ENCODE results near the gene APP.

The APP gene

DNA sequence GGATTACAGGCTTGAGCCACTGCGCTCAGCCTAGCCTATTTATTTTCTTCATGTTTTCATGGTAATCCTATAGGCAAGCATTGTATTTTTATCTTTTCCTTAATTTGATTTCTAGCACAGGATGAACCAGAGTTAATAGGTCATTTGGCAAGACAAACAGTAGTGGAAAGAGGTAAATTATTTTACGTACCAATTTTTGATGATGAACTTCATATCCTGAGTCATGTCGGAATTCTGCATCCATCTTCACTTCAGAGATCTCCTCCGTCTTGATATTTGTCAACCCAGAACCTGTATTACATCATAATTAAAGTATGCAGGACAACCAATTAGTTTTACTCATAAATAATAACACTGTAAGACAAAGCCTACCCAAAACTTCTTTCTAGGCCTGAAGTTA is 273.2 kb downstream of the APP start:
- FAIRE-seq = no peak

DNA sequence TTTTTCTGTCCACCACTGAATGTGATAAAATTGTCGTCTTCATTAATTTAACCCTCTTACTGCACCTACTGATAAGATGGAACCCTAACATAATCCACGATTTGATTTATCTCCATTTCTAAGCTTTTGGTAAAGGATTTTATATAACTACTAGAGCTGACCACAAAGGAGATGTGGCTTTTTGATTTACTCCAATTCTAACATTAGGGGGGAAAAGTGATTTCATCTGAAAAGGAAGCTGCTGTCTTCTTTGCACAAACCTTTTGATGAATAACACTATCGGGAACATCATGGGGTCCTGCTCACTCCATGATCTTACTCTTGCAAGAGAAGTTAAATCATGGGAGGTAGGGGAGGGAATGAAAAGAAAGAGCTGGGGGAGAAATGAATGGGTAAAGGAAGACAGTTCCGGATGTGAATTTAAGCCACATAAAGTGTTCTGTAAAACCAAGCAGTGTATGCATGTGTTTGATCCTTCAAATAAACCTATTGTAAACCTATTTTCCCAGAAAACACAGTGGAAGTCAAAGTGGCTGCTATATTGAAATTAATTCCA is 274.0 kb downstream of the APP start:
- no peak for FAIRE-seq

DNA sequence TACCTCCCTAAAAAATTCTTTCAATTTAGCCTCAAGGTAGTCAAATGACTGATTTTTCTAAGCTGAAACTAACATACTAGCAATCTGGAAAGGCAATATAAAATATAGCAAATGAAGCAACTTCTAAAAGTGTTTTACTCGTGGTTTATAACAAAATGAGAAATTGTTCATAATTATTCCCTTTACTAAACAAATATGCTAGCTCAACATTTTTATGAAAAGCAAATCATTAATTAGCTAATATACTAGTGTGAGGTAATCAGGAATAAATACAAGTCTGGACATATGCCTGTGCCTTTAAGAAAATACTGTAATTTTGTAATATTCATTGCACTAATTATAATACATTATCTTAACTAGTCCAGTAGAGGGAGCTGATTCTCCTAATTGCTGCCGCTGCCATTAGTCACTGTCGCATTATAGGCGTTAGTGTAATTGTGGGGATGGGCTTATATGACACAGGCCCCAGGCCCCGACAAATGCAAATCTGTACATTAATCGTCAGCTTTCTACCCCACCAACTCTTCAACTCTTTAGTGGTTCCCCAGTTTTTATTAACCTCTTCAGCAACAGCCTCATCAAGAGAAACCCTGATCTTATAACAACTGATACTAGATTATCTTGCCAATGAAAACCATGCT is 274.9 kb downstream of the APP start:
- peak; percentile 90 for FAIRE-seq

DNA sequence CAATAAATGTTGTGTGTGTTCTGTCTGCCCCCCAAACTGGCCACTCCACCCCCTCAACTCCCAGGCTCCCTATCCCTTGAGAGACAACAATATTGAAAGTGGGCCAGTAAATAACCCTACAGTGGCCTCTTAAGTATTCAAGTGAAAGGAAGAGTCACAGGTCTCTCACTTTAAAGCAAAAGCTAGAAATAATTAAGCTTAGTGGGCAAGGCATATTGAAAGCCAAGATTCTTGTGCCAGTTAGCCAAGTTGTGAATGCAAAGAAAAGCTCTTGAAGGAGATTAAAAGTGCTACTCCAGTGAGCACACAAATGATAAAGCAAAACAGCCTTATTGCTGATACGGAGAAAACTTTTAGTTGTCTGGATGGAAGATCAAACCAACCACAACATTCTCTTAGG is 277.4 kb downstream of the APP start:
- FAIRE-seq = no peak

DNA sequence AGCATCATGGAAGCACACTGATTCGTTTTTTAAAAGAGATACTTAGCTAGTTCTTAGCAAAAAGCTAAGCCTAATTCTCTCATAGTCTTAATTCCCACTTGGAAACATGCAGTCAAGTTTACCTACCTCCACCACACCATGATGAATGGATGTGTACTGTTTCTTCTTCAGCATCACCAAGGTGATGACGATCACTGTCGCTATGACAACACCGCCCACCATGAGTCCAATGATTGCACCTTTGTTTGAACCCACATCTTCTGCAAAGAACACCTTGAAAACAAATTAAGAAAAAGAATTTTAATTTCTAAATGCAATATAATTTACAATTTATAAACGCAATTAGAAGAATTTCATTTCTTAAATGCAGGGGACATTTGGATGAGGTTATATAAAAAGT is 279.0 kb downstream of the APP start:
- no peak for FAIRE-seq

DNA sequence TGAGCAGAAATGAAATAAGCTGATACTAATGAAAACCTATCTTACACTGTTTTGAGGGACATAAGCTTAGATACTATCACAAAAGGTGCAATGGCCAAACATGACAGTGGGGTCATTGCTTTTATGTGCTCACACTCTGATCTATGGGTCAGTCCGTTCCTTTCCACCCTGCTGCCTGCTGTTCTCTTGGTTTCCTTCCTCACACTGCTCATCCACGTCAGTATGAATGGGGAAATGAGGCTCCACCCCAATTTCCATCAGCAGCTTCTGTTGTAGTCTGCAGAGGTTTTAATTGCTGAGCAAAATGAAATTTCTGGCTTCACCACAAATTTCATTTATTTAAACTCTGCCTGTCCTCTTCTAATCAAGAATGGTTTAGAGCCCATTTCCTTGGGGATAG is 280.6 kb downstream of the APP start:
- FAIRE-seq = no peak

DNA sequence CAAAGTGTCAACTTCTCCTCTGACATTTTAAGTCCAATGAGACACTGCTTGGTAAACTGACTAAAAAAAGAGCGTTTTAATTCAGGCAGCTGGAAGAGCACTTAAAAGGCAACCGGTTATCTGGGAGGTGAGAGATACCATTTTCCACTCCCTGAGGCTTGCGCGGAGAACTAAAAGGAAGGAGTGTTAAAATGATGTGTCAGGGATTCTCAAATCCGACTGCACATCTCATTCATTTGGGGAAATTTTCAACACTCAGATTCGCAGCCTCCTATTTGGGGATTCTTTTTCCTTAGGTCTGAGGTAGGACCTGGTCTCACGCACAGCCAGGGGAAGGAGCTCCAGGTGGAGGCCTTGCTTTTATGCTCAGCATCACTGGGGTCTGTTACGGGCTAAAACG is 281.9 kb downstream of the APP start:
- FAIRE-seq = no peak

DNA sequence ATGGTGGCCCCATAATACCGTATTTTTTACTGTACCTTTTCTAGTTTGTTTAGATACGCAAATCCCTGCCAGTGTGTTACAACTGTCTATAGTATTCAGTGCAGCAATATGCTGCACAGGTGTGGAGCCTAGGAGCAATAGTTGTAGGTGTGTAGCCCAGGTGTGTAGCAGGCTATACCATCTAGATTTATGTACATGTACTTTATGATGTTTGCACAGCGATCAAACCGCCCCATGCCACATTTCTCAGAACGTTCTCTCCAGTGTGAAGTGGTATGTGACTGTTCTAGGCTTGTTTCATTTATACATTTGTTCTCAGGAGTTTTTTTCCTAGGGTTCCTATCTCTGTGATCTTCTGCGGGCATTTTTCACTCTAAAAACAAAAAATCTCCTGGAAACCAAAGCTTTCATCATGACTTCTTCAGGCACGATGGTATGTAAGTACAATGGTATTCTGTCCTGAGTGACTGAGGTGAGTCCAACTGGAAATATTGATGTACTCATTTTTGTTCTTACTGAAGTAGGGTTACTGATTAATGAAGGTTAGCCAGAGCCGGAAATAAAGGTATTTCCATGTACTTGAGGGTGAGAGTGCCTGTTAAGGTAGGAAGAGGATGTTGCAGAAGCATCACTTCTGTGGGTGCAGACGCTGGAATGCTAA is 282.8 kb downstream of the APP start:
- no peak for FAIRE-seq

DNA sequence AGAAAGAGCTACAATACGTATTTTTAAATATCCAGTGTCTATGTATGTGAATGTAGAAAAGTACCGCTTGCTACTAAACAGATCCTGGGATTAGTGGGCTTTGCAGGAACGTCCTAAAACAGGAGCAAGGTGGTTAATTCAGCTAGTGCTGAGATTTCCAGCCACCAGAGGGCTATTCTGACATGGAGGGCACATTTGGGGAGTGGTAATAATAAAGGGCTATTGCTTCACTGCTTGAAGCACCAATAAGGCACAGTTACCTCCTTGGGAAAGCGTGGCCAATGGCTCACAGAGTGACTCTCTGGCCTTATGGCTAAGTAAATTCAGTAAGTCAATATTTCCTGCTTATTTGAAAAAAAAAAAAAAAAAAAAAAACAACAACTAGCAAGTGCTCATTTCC is 283.4 kb downstream of the APP start:
- no peak for FAIRE-seq

DNA sequence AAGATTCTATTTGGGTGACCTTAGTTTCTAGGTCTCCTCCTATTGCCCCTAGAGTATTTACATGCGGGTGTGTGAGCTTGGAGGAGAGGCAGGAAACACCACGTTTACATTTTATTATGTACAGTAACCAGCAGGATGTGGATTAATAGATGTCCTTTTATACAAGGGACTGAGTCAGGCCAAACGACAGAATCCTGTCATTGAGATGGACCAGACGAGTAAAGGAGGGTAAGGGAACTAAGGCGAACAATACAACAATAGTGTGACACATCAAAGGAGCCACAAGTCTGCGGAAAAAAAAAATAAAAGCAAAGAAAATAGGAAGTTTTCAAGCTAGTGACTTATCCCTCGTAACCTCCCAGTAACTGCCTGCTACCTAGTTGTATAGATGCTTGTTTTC is 284.7 kb downstream of the APP start:
- no peak for FAIRE-seq

DNA sequence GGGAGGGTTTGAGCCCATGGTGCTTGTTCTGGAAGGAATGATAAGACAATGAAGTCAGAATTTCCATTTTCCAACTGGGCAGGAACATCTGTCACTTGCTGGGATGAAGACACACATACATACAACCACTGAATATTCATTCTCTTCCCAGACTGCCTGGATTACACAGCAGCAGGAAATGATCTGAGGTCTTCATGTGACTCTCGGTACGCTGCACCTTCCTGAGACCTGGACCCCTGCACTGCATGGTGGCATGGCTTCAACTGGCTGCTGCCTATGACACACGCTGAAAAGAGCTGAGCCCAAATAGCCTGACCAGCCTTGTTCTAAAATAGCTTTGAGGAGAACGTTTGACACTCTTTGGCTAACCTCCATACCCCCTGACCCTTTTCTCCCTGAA is 285.2 kb downstream of the APP start:
- no peak for FAIRE-seq

DNA sequence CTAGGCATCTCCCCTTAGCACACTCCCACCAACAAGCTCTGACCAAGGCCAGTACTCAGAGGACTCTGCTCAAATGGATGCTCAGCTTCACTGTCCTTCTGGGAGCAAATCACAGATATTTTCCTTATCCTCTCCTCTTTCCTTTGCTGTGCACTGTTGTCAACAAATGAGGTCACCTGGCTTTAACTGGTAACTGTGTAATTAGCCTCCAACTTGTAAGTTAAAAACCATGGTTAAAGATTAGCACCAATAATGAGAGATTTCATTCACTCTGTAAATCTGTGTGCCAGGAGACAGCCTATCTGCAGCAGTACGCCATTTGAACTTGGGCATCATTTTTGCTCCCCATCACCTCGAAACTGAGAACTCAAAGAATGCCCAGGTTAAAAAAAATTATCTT is 286.3 kb downstream of the APP start:
- no peak for FAIRE-seq

DNA sequence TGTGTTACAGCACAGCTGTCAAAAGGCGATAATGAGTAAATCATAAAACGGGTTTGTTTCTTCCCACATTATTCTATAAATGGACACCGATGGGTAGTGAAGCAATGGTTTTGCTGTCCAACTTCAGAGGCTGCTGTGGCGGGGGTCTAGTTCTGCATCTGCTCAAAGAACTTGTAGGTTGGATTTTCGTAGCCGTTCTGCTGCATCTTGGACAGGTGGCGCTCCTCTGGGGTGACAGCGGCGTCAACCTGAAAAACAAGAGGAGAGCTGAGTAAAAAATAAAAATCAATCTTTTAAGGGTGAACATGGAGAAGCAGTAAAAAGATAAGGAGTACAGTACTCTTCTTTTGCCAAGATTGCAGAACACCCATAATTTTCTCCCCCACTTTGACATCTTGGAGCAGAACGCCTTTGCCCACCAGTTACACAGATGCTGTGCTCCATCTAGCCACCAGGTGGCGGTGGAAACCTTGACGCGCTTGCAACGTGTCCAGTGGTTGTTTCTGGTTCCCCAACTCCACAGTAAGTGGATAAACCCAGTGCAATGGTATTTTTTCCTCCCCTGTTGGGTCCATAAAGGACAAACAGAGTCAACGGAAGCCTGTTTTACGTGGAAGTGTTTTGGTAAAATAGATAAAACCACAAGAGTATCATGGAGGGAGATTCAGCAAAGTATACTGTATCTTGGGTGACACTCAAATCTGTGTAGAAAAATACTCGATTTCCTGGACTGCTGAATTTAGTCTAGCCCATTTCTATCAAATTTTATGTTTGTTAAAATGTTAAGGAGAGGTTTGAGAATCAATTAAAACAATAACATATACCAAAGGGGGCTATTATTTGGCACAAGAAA is 288.8 kb downstream of the APP start:
- FAIRE-seq = no peak

DNA sequence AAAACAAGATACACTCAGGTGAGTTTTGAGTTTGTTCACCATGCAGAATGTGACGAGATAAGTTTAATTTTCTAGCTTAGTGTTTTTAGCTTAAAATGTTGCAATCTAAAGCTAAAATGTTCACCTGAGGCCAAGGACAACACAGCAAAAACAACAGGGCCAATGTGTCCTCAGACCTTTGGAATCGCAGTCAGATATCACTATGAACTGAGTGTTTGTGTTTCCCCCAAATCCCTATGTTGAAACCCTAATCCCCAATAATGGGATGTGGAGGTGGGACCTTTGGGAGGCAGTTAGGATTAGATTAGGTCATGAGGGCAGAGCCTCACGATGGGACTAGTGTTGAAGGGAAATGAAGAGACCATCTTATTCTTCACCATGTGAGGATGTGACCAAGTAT is 291.4 kb downstream of the APP start:
- no peak for FAIRE-seq

DNA sequence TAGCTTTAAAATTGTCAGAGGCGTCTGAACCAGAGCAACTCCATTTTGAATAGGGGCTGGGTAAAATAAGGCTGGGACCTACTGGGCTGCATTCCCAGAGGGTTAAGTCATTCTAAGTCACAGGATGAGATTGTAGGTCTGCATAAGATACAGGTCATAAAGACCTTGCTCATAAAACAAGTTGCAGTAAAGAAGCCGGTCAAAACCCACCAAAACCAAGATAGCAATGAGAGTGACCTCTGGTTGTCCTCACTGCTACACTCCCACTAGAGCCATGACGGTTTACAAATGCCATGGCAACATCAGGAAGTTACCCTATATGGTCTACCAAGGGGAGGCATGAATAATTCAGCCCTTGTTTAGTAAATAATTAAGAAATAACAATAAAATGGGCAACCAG is 292.2 kb downstream of the APP start:
- no peak for FAIRE-seq

DNA sequence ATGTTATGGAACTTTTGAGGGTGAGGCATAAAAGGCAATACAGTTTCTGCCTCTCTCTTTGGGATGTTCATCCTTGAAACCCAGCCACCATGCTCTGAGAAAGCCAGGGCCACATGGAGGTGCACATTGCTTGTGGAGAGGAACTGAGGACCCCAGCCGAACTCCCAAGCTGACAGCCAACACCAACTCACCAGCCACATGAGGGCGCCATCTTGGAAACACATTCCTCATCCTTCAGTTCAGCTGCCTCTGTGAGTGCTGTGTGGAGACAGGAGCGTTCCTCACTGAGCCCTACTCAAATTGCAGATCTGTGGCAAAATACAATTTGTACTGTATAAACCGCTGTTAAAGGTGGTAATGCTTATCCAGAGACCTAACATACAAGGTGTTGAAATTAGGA is 298.3 kb downstream of the APP start:
- FAIRE-seq = no peak

DNA sequence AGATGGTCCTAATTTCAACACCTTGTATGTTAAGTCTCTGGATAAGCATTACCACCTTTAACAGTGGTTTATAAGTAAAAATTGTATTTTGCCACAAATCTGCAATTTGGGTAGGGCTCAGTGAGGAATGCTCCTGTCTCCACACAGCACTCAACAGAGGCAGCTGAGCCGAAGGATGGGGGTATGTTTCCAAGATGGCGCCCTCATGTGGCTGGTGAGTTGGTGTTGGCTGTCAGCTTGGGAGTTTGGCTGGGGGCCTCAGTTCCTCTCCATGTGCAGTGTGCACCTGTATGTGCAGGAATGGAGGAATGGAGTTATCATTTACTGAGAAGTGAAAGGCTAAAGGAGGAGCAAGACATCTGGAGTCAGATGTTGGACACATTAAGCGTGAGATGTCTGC is 299.0 kb downstream of the APP start:
- FAIRE-seq = no peak

DNA sequence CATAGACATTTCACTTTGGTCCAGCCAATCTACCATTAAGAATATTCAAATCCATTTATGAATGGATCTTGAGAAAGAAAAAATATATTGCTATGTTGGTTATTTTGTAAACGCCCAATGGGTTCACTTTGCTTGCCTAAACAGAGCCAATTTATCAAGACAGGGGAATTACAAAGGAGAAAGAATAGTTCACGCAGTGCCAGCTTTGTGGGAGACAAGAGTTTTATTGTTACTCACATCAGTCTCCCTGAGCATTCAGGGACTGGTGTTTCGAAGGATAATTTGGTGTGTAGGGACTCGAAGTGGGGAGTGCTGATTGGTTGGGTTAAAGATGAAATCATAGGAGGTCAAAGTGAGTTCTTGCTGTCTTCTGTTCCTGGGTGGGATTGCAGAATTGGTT is 300.5 kb downstream of the APP start:
- no peak for FAIRE-seq

DNA sequence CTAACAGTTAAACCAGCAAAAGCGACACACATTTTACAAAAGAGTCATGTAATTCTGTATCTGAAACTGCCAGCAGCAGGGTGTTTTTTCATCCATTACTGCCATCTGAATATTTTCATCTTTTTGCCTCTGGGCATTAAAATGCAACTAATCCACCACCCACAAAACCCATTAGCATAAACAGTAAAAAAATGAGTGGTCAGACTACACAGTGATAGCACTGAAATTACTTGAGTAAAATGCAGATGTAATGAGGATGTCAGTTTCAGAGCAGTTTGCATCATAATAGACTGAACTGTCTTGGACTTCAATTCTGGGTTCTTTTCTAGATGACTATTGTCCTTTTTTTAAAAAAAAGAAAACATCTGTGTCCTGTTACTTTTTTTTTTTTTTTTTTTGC is 303.5 kb downstream of the APP start:
- FAIRE-seq = no peak

DNA sequence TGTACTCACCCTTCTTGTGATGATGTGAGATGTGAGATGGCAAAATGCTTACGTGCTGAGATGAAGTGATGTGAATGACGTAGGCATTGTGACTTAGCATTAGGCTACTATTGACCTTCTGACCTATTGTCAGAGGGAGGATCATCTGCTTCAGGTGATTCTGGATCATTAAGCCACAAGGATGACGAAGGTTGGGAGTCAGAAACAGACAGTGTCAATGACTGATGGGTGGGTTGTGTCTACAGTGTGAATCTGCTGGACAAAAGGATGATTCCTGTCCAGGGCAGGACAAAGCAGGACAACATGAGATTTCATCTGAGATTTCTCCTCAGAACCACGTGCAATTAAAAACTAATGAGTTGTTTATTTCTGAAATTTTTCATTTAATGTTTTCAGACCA is 306.8 kb downstream of the APP start:
- no peak for FAIRE-seq

DNA sequence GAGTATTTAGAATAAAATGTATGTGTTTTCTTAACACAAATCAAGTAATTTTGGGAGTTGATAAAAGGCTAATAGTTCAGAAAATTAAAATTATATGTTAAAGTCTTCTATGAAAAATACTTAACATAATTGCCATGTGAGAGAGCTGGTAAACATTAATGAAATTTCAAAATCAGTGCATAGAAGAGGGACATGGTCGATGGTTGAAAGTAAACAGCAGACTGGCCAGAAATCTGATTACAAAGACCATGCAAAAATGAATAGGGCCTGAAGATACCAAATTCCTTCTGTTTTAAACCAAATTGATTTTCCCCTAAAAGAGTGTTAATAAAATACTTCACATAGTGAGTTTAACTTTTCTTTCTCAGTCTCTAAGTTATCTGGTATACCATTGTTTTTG is 307.5 kb downstream of the APP start:
- no peak for FAIRE-seq

DNA sequence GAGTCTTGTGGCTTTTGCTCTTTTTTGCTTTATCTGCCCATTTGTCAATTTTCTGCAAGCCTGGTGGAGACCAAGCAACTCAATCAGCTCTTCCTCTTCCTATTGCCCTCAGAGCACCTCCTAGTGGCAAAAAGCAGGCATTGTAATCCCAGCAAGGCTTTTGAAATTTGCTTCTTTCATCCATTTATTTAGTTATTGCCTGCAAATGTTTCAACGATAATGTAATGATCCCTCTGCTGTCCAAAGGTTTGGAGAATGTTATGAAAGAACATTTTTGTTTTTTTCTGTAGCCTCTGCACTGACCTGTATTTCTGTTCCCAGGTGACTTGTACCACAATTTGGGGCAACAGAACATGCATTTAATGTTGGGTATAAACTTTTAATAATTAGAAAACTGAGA is 308.0 kb downstream of the APP start:
- FAIRE-seq = no peak

DNA sequence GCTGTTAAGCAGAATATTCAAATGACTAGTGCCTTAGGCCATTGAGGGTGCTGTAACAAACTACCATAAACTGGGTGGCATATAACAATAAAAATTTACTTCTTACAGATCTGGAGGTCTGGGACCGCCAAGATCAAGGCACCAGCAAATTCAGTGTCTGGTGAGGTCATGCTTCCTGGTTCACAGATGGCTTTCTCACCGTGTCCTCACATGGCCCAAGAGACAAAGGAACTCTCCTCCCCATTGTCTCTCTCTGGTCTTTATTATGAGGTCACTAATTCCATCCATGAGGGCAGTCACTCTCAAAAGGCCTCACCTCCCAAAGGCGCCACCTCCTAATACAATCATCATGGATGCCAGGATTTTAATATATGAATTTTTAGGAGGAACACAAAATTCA is 308.5 kb downstream of the APP start:
- no peak for FAIRE-seq

Measured in endometrium (tissue), 2 donors.